NCI-H510A treated with DMSO at 0.1 percent for 48 hours (cell line): ENCODE results near the gene GKN1.

Experiments used
- DNase-seq: peaks from one replicate; lab custom pipeline; 2025; lab: John Stamatoyannopoulos, UW

The GKN1 gene

GRCh38 chr2:68959001-68959400, 15.4 kb upstream of the GKN1 start:
- DNase-seq: no peak

- DNase-seq: no peak
Observed at GRCh38 chr2:68961380-68961779, 13.1 kb upstream of the GKN1 start.

GRCh38 chr2:68964282-68964681, 10.2 kb upstream of the GKN1 start:
- DNase-seq: no peak

- DNase-seq: no peak
Observed at GRCh38 chr2:68968221-68968620, 6.2 kb upstream of the GKN1 start.

- DNase-seq: no peak
Observed at GRCh38 chr2:68969736-68970490, 4.5 kb upstream of the GKN1 start.

GRCh38 chr2:68970566-68971265, 3.7 kb upstream of the GKN1 start:
- DNase-seq: no peak

- DNase-seq: no peak
Observed at GRCh38 chr2:68971591-68972231, 2.7 kb upstream of the GKN1 start.

GRCh38 chr2:68974946-68975665, 670 bp downstream of the GKN1 start:
- DNase-seq: no peak

GRCh38 chr2:68975844-68976243, 1.4 kb downstream of the GKN1 start:
- no peak for DNase-seq

- DNase-seq: no peak
Observed at GRCh38 chr2:68977453-68977852, 3.0 kb downstream of the GKN1 start.

GRCh38 chr2:68978098-68978497, 3.7 kb downstream of the GKN1 start:
- DNase-seq: no peak

- no peak for DNase-seq
Observed at GRCh38 chr2:68980956-68981355, 6.5 kb downstream of the GKN1 start.

GRCh38 chr2:68987021-68987503, 12.6 kb downstream of the GKN1 start:
- no peak for DNase-seq

- no peak for DNase-seq
Observed at GRCh38 chr2:68989035-68989434, 14.6 kb downstream of the GKN1 start.

GRCh38 chr2:68992341-68992740, 17.9 kb downstream of the GKN1 start:
- DNase-seq: no peak

GRCh38 chr2:68992933-68993332, 18.5 kb downstream of the GKN1 start:
- no peak for DNase-seq

- no peak for DNase-seq
Observed at GRCh38 chr2:68993660-68994059, 19.2 kb downstream of the GKN1 start.

GRCh38 chr2:68994864-68995263, 20.4 kb downstream of the GKN1 start:
- no peak for DNase-seq

GRCh38 chr2:68995916-68996315, 21.5 kb downstream of the GKN1 start:
- DNase-seq: no peak

- DNase-seq: no peak
Observed at GRCh38 chr2:68997401-68997800, 23.0 kb downstream of the GKN1 start.

GRCh38 chr2:69001879-69002278, 27.4 kb downstream of the GKN1 start:
- DNase-seq: no peak

- DNase-seq: no peak
Observed at GRCh38 chr2:69003731-69004130, 29.3 kb downstream of the GKN1 start.
